IMR-90 (cell line): ENCODE data around the gene CDH2. TPM values are rescaled to one million over a fixed set of nuclear protein-coding genes. Genes with fewer than 3 reads are reported as not detected.

Experiments
- ATAC-seq: fragments of 200-7000 bp; cut with Tn5 transposase; 2 replicates; pipeline ENCODE4 v1.9.1; 2020; ENCODE audit warnings: low read depth, mild to moderate bottlenecking, moderate library complexity
- BruUV-seq: library from RNA; stranded (reverse); fragments of 400-500 nt; replicated peaks from 2 replicates; lab custom pipeline; 2021; lab: Mats Ljungman, UMichigan
- CTCF ChIA-PET: fragments of 300-600 bp; formaldehyde crosslinking; extraction: SDS; loops from one replicate; lab custom pipeline; 2021; ENCODE audit warnings: antibody characterized with exemption; lab: Yijun Ruan, JAX
- POLR2A ChIA-PET: fragments of 300-600 bp; sonication (Branson Sonifier 250); formaldehyde crosslinking; loops from one replicate; lab custom pipeline; 2022; ENCODE audit warnings: antibody characterized with exemption; ENCODE audit not compliant: unreplicated experiment; lab: Charles Lee
- DNase-seq: peaks from one replicate; pipeline ENCODE4 v3.0.0; 2013
- H2AFZ ChIP-seq: replicated peaks from 2 replicates; pipeline ENCODE3; 2013; ENCODE audit warnings: low read length, mild to moderate bottlenecking; ENCODE audit not compliant: poor library complexity
- H2AK5ac ChIP-seq: 2 replicates; pipeline ENCODE4 v1.6.1; 2013; ENCODE audit warnings: low read depth, low read length, inconsistent platforms
- H2AK9ac ChIP-seq: replicated peaks from 2 replicates; pipeline ENCODE3; 2013; ENCODE audit warnings: mild to moderate bottlenecking, low read depth, low read length, moderate library complexity; ENCODE audit not compliant: poor library complexity
- H2BK120ac ChIP-seq: 2 replicates; pipeline ENCODE4 v1.6.1; 2013; ENCODE audit warnings: low read depth, low read length, inconsistent platforms
- H2BK15ac ChIP-seq: 3 replicates; pipeline ENCODE4 v1.6.1; 2013; ENCODE audit warnings: low read depth, low read length, inconsistent platforms
- H2BK20ac ChIP-seq: 2 replicates; pipeline ENCODE4 v1.6.1; 2013; ENCODE audit warnings: low read depth, mild to moderate bottlenecking, inconsistent platforms, low read length, moderate library complexity
- H2BK5ac ChIP-seq: 2 replicates; pipeline ENCODE4 v1.6.1; 2013; ENCODE audit warnings: mild to moderate bottlenecking, low read depth, low read length, inconsistent platforms; ENCODE audit not compliant: poor library complexity, severe bottlenecking
- H3K14ac ChIP-seq: replicated peaks from 2 replicates; pipeline ENCODE4 v1.6.1; 2013; ENCODE audit warnings: low read depth, low read length, inconsistent platforms
- H3K18ac ChIP-seq: 2 replicates; pipeline ENCODE4 v1.6.1; 2013; ENCODE audit warnings: low read depth, low read length, control low read depth
- H3K23ac ChIP-seq: 2 replicates; pipeline ENCODE4 v1.6.1; 2013; ENCODE audit warnings: low read depth, low read length, inconsistent platforms
- H3K27ac ChIP-seq: 2 replicates; pipeline ENCODE4 v1.5.1; 2013; ENCODE audit warnings: mild to moderate bottlenecking, control low read depth, low read length; ENCODE audit not compliant: insufficient read depth
- H3K27me3 ChIP-seq: 2 replicates; pipeline ENCODE4 v1.6.1; 2013; ENCODE audit warnings: low read length; ENCODE audit not compliant: control insufficient read depth, insufficient read depth
- H3K36me3 ChIP-seq: 2 replicates; pipeline ENCODE4 v1.6.1; 2013; ENCODE audit warnings: low read length, mixed read lengths; ENCODE audit not compliant: control insufficient read depth, insufficient read depth
- H3K4ac ChIP-seq: 2 replicates; pipeline ENCODE4 v1.6.1; 2013; ENCODE audit warnings: low read depth, low read length, inconsistent platforms
- H3K4me1 ChIP-seq: 2 replicates; pipeline ENCODE4 v1.6.1; 2013; ENCODE audit warnings: low read length, mixed read lengths; ENCODE audit not compliant: control insufficient read depth, insufficient read depth
- H3K4me2 ChIP-seq: 2 replicates; pipeline ENCODE4 v1.6.1; 2013; ENCODE audit warnings: low read depth, mild to moderate bottlenecking, control low read depth, low read length, moderate library complexity
- H3K4me3 ChIP-seq: 2 replicates; pipeline ENCODE4 v1.5.1; 2013; ENCODE audit warnings: low read depth, mild to moderate bottlenecking, control low read depth, low read length, moderate library complexity; ENCODE audit not compliant: insufficient read depth
- H3K56ac ChIP-seq: 2 replicates; pipeline ENCODE4 v1.6.1; 2013; ENCODE audit warnings: low read length, inconsistent platforms; ENCODE audit not compliant: insufficient read depth; ENCODE audit errors: extremely low read depth
- H3K79me1 ChIP-seq, 2 experiments: 2 replicates each; pipeline ENCODE4 v1.6.1; 2013; ENCODE audit warnings: low read length in 2 of 2, inconsistent platforms in 1 of 2, low read depth in 1 of 2
- H3K9ac ChIP-seq: 2 replicates; pipeline ENCODE4 v1.6.1; 2013; ENCODE audit warnings: low read depth, low read length, control low read depth
- H3K9me1 ChIP-seq: 2 replicates; pipeline ENCODE4 v1.6.1; 2013; ENCODE audit warnings: low read length, inconsistent platforms; ENCODE audit not compliant: insufficient read depth
- H3K9me3 ChIP-seq: 2 replicates; pipeline ENCODE4 v1.6.1; 2013; ENCODE audit warnings: low read length; ENCODE audit not compliant: control insufficient read depth, insufficient read depth
- H4K20me1 ChIP-seq: 2 replicates; pipeline ENCODE4 v1.6.1; 2013; ENCODE audit warnings: low read length, inconsistent platforms; ENCODE audit not compliant: insufficient read depth
- H4K5ac ChIP-seq: 2 replicates; pipeline ENCODE4 v1.6.1; 2013; ENCODE audit warnings: mild to moderate bottlenecking, low read depth, low read length, control low read depth
- H4K8ac ChIP-seq, 2 experiments: 2 replicates each; pipeline ENCODE4 v1.6.1; 2013; ENCODE audit warnings: low read depth in 2 of 2, low read length in 2 of 2, control low read depth in 1 of 2, inconsistent platforms in 1 of 2
- H4K91ac ChIP-seq: 2 replicates; pipeline ENCODE4 v1.6.1; 2013; ENCODE audit warnings: low read depth, low read length, inconsistent platforms; ENCODE audit not compliant: insufficient read depth
- BHLHE40 ChIP-seq: fragments of 150-350 bp; IDR thresholded peaks from 2 replicates; pipeline ENCODE4 v1.6.1; 2016; ENCODE audit warnings: mild to moderate bottlenecking, low read depth, low read length
- CHD1 ChIP-seq: IDR thresholded peaks from 2 replicates; pipeline ENCODE4 v1.6.1; 2012; ENCODE audit warnings: low read depth, low read length, improper control_type of control experiment
- ELK1 ChIP-seq: fragments of 150-350 bp; IDR thresholded peaks from 2 replicates; pipeline ENCODE4 v1.6.1; 2016; ENCODE audit warnings: low read depth, mild to moderate bottlenecking, low read length, moderate library complexity, borderline replicate concordance
- FOS ChIP-seq: fragments of 150-350 bp; IDR thresholded peaks from 2 replicates; pipeline ENCODE4 v1.6.1; 2016; ENCODE audit warnings: low read depth, low read length
- MAFK ChIP-seq: IDR thresholded peaks from 2 replicates; pipeline ENCODE4 v1.6.1; 2012; ENCODE audit warnings: low read depth, low read length, improper control_type of control experiment
- MXI1 ChIP-seq: IDR thresholded peaks from 2 replicates; pipeline ENCODE4 v1.6.1; 2012; ENCODE audit warnings: low read depth, mild to moderate bottlenecking, low read length, moderate library complexity, borderline replicate concordance
- RAD21 ChIP-seq: IDR thresholded peaks from 2 replicates; pipeline ENCODE4 v1.6.1; 2012; ENCODE audit warnings: low read length, improper control_type of control experiment
- RCOR1 ChIP-seq: IDR thresholded peaks from 2 replicates; pipeline ENCODE4 v1.6.1; 2012; ENCODE audit warnings: mild to moderate bottlenecking, low read length, improper control_type of control experiment; ENCODE audit not compliant: insufficient replicate concordance
- RFX5 ChIP-seq: IDR thresholded peaks from 2 replicates; pipeline ENCODE4 v1.8.0; 2012; ENCODE audit warnings: low read depth, mild to moderate bottlenecking, low read length, moderate library complexity
- SMC3 ChIP-seq: fragments of 150-350 bp; IDR thresholded peaks from 2 replicates; pipeline ENCODE4 v1.6.1; 2016; ENCODE audit warnings: low read depth, mild to moderate bottlenecking, antibody characterized with exemption, low read length, moderate library complexity
- USF2 ChIP-seq: fragments of 150-350 bp; IDR thresholded peaks from 2 replicates; pipeline ENCODE4 v1.6.1; 2017; ENCODE audit warnings: mild to moderate bottlenecking, antibody characterized with exemption, low read length, low read depth
- WGBS, 2 experiments: methylation state at CpG; one replicate each; pipeline versions ENCODE4 v1.1.5 to v1.1.7; 2013; ENCODE audit warnings: missing lambda C conversion rate in 2 of 2; ENCODE audit not compliant: insufficient read length in 1 of 2; ENCODE audit errors: extremely low coverage in 2 of 2; 5-methylcytosine and 5-hydroxymethylcytosine counted together
- dilution Hi-C: fragments of 300-500 bp; cut with HindIII; formaldehyde crosslinking; loops from one replicate; pipeline ENCODE4 v1.14.3; 2018; ENCODE audit warnings: low sequenced_read_pairs; ENCODE audit not compliant: unreplicated experiment
- in situ Hi-C: fragments of 300-500 bp; cut with MboI; formaldehyde crosslinking; loops from 3 replicates; pipeline ENCODE4 v1.14.3; 2019; ENCODE audit warnings: low sequenced_read_pairs, inconsistent platforms, mixed read lengths
- intact Hi-C: fragments of 100-400 bp; cut with micrococcal nuclease; formaldehyde crosslinking; loops from 2 replicates; pipeline ENCODE4 v1.10.0; 2022
- polyA plus RNA-seq, 3 experiments: library from polyadenylated mRNA; depleted of rRNA; stranded (reverse); fragments of >200 nt; gene quantifications; 2 replicates each; pipeline ENCODE4 v1.2.3, GENCODE V29; 2012; ENCODE audit warnings: low replicate concordance in 1 of 3
- total RNA-seq: library from RNA; depleted of rRNA; stranded (reverse); fragments of >200 nt; gene quantifications from 2 replicates; pipeline ENCODE4 v1.2.3, GENCODE V29; 2012

Gene CDH2
- total and polyA plus RNA-seq, 2 of the 4 experiments (the other 2 are of a cell fraction), result 55.6 to 111 TPM

- Histone ChIP-seq H4K20me1 (no peaks in the 10 kb centered on the region), H3K9ac (no peak overlapping the region), H3K56ac (no peak overlapping the region; the same call in 1 of the 2 replicates), H4K5ac (no peak overlapping the region), H2AK9ac (no peak overlapping the region), H3K36me3 (peaks cover 4% of the 10 kb centered on the region; the same call in 1 of the 2 replicates), H2AK5ac (no peak overlapping the region), H3K18ac (no peak overlapping the region), H3K9me3 (no peaks in the 10 kb centered on the region), H3K14ac (no peak overlapping the region; the same call in 1 of the 2 replicates), H2BK15ac (no peak overlapping the region), H3K4me2 (no peak overlapping the region; the same call in 1 of the 2 replicates), H2BK120ac (no peak overlapping the region), H3K4me3 (no peak overlapping the region), H3K4ac (no peak overlapping the region), H3K27ac (no peak overlapping the region), H3K79me1 (peaks cover 3 to 4% of the 10 kb centered on the region in 2 experiments; a peak in 2 of 4 replicates), H3K4me1 (peaks cover 4% of the 10 kb centered on the region; the same call in 1 of the 2 replicates), H4K8ac (peak overlapping the region in 1 of 2 experiments; percentile 59; a peak in 2 of 4 replicates), H2BK5ac (no peak overlapping the region), H3K9me1 (no peaks in the 10 kb centered on the region; the same call in 1 of the 2 replicates), H2BK20ac (no peak overlapping the region), H4K91ac (no peak overlapping the region), H3K27me3 (no peaks in the 10 kb centered on the region), H2AFZ (no peak overlapping the region), H3K23ac (no peak overlapping the region)
- CTCF ChIA-PET, result interaction anchor here (0.6 to 1.9 kb wide), 2 partner anchors 12 to 917 kb away, joined by 3 to 9 read pairs; no protein-coding TSS in a partner anchor
- dilution Hi-C loops, result no loop called here
- no TSS peak for BruUV-seq
- WGBS, 2 experiments, result no CpG with 5 or more reads among the region's 4 CpGs
- intact Hi-C loops, result no loop called here
- TF ChIP-seq CHD1 (no peak), FOS (no peak), RCOR1 (no peak), ELK1 (no peak), MAFK (no peak), SMC3 (no peak), BHLHE40 (no peak), MXI1 (no peak), USF2 (no peak), RFX5 (no peak), RAD21 (no peak)
- DNase-seq, result peak; percentile 13
- POLR2A ChIA-PET, result no interaction called here
- in situ Hi-C loops, result no loop called here
- ATAC-seq, result peak; percentile 46; the same call in 1 of the 2 replicates
Observed at GRCh38 chr18:27967913-27968824, 208.8 kb downstream of the CDH2 start.
